Measurements from ENCODE around the gene CCDC185. TPM values are rescaled to one million over a fixed set of nuclear protein-coding genes. Genes with fewer than 3 reads are reported as not detected.

Gene CCDC185
- total and polyA plus RNA-seq, 2 donors (not counting 1 experiment from before 2014, with no cell fraction given): not detected

GRCh38 chr1:223429313-223429731 lies 36.1 kb downstream of the CCDC185 start:
- no peak overlapping the region for H3K4me2 ChIP-seq (replicated peaks; ENCODE audit: low read depth, low read length, poor library complexity, severe bottlenecking)
- H3K36me3 ChIP-seq (replicated peaks in 1 of 2; ENCODE audit: control extremely low read depth in 1 of 2, control insufficient read depth in 1 of 2, extremely low read depth in 1 of 2, insufficient read depth in 2 of 2, low read length in 1 of 2): no peaks in the 10 kb centered on the region
- Mint-ChIP-seq H3K9me3 (ENCODE audit: insufficient read depth) (no peaks in the 10 kb centered on the region), H3K4me3 (no peak overlapping the region), H3K27me3 (peaks cover 17% of the 10 kb centered on the region), H3K27ac (no peak overlapping the region), H3K4me1 (no peaks in the 10 kb centered on the region)
- no peak for ATAC-seq (ENCODE audit: low read depth)
- WGBS (ENCODE audit: insufficient coverage): 90% methylated on average over 2 of the region's 2 CpGs
- no peaks in the 10 kb centered on the region for H3K79me2 ChIP-seq (ENCODE audit: control insufficient read depth, insufficient read depth, low read length)
- H2AFZ ChIP-seq (ENCODE audit: insufficient read depth, low read depth, low read length, poor library complexity, severe bottlenecking): no peak overlapping the region
- intact Hi-C loops (cut with micrococcal nuclease): no loop called here
- TF ChIP-seq CTCF (IDR thresholded peaks at IDR 0.05) (no peak), EZH2 (IDR thresholded peaks at IDR 0.05; ENCODE audit: borderline replicate concordance, insufficient read depth, low read depth, low read length, poor library complexity, severe bottlenecking) (no peak)
- ChIA-PET CTCF (no interaction called here), POLR2A (no interaction called here)
- DNase-seq: no peak
- no peaks in the 10 kb centered on the region for H4K20me1 ChIP-seq (ENCODE audit: control insufficient read depth, insufficient read depth, low read length, poor library complexity, severe bottlenecking)
- H3K27me3 ChIP-seq (replicated peaks in 1 of 4; ENCODE audit: control extremely low read depth in 1 of 4, control insufficient read depth in 3 of 4, insufficient read depth in 4 of 4, low read length in 3 of 4): no peaks in the 10 kb centered on the region
- H3K4me1 ChIP-seq (ENCODE audit: control insufficient read depth in 2 of 2, insufficient read depth in 2 of 2, low read length in 2 of 2): no peaks in the 10 kb centered on the region
- no peak overlapping the region for H3K27ac ChIP-seq (ENCODE audit: low read length in 2 of 2)
- no peak overlapping the region for H3K9ac ChIP-seq (ENCODE audit: low read length)
- no peaks in the 10 kb centered on the region for H3K9me3 ChIP-seq (ENCODE audit: control extremely low read depth in 1 of 3, control insufficient read depth in 2 of 3, insufficient read depth in 1 of 3, low read length in 2 of 3)
- H3K4me3 ChIP-seq (ENCODE audit: control extremely low read depth in 1 of 5, extremely low read depth in 1 of 5, insufficient read depth in 1 of 5, low read depth in 2 of 5, low read length in 4 of 5): no peak overlapping the region

- no peak overlapping the region for H3K27ac Mint-ChIP-seq
- no peaks in the 10 kb centered on the region for H3K27me3 ChIP-seq (replicated peaks in 1 of 4; ENCODE audit: control extremely low read depth in 1 of 4, control insufficient read depth in 3 of 4, insufficient read depth in 4 of 4, low read length in 3 of 4)
- CTCF ChIA-PET: no interaction called here
- no peak overlapping the region for H3K27ac ChIP-seq (ENCODE audit: low read length in 2 of 2)
- POLR2A ChIA-PET: no interaction called here
- no peak overlapping the region for H2AFZ ChIP-seq (ENCODE audit: insufficient read depth, low read depth, low read length, poor library complexity, severe bottlenecking)
- no peaks in the 10 kb centered on the region for H3K36me3 ChIP-seq (replicated peaks in 1 of 2; ENCODE audit: control extremely low read depth in 1 of 2, control insufficient read depth in 1 of 2, extremely low read depth in 1 of 2, insufficient read depth in 2 of 2, low read length in 1 of 2)
- H3K9me3 ChIP-seq (ENCODE audit: control extremely low read depth in 1 of 3, control insufficient read depth in 2 of 3, insufficient read depth in 1 of 3, low read length in 2 of 3): no peaks in the 10 kb centered on the region
- H3K27me3 Mint-ChIP-seq: peaks cover 12% of the 10 kb centered on the region
- H3K79me2 ChIP-seq (ENCODE audit: control insufficient read depth, insufficient read depth, low read length): no peaks in the 10 kb centered on the region
- whole genome bisulfite sequencing (ENCODE audit: insufficient coverage): no CpG with 5 or more reads among the region's 1 CpG
- H3K4me2 ChIP-seq (replicated peaks; ENCODE audit: low read depth, low read length, poor library complexity, severe bottlenecking): no peak overlapping the region
- no peaks in the 10 kb centered on the region for H3K4me1 Mint-ChIP-seq
- intact Hi-C loops (cut with micrococcal nuclease): no loop called here
- DNase-seq (no peak), ATAC-seq (ENCODE audit: low read depth) (no peak)
- no peak overlapping the region for H3K9ac ChIP-seq (ENCODE audit: low read length)
- H3K9me3 Mint-ChIP-seq (ENCODE audit: insufficient read depth): no peaks in the 10 kb centered on the region
- H4K20me1 ChIP-seq (ENCODE audit: control insufficient read depth, insufficient read depth, low read length, poor library complexity, severe bottlenecking): no peaks in the 10 kb centered on the region
- no peaks in the 10 kb centered on the region for H3K4me1 ChIP-seq (ENCODE audit: control insufficient read depth in 2 of 2, insufficient read depth in 2 of 2, low read length in 2 of 2)
- H3K4me3 Mint-ChIP-seq: no peak overlapping the region
- no peak overlapping the region for H3K4me3 ChIP-seq (ENCODE audit: control extremely low read depth in 1 of 5, extremely low read depth in 1 of 5, insufficient read depth in 1 of 5, low read depth in 2 of 5, low read length in 4 of 5)
- no peak for TF ChIP-seq EZH2 (IDR thresholded peaks at IDR 0.05; ENCODE audit: borderline replicate concordance, insufficient read depth, low read depth, low read length, poor library complexity, severe bottlenecking)
- TF ChIP-seq CTCF (IDR thresholded peaks at IDR 0.05): no peak
These were observed 36.6 kb downstream of the CCDC185 start for GRCh38 chr1:223429821-223430220.

All from B cell (primary cell).